ENCODE data around the gene CCDC14. TPM values are rescaled to one million over a fixed set of nuclear protein-coding genes. Genes with fewer than 3 reads are reported as not detected.

The CCDC14 gene
- total RNA-seq, 3 donors from 2014 or later (not counting 1 experiment from before 2014, with no cell fraction given): 34.7 to 38.5 (median 37.8) TPM

DNA sequence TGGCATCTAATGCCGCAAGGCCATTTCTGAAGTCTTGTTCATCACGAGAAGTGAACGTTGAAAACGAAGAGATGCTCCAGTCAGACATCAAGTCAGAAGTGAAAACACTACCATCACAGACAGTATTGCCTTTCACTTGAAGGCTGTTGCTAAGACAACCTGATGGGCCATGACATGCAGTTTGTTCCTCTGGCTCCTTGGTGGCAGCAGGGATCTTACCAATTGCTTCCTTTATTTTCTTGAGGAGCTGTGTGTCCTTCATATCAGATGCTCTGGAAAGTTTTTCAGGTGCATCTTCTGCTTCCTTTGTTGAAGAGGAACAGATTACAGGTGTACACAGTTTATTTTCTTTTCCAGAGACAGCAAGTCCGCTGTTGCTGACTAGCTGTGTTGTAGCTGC lies 46.2 kb downstream of the CCDC14 start:
- TF ChIP-seq CTCF (IDR thresholded peaks at IDR 0.05): no peak
- ATAC-seq: no peak
- WGBS (ENCODE audit: insufficient coverage): 87% methylated on average over 5 of the region's 5 CpGs

DNA sequence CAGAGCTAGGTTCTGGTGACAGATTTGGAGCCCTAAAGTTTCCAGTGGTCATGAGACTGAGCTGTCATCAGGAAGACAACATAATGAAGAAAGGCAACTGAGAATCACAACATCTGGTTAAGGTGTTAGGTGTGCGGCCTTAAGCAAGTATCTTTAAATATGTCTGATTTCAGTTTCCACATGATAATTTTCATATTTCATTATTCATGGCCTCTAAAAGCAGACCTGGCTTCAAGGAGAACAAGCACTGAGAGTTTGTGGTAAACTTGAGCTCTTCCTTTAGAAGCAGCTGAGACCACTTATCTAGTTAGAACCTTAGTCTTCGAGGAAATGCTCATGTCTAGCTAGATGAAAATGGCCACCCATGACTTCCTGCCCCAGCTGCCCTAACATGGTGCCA lies 51.2 kb downstream of the CCDC14 start:
- H3K9me3 ChIP-seq (ENCODE audit: control insufficient read depth, insufficient read depth, low read length): no peaks in the 10 kb centered on the region
- ATAC-seq (no peak), DNase-seq (no peak)

More for the DNA sequence above, 46.2 kb downstream of the CCDC14 start:
- no peak overlapping the region for H3K4me3 ChIP-seq (ENCODE audit: low read length)
- H3K27me3 ChIP-seq (ENCODE audit: control insufficient read depth, insufficient read depth, low read length): no peaks in the 10 kb centered on the region
- peaks cover 7% of the 10 kb centered on the region for H3K9me3 ChIP-seq (ENCODE audit: control insufficient read depth, insufficient read depth, low read length)
- H3K36me3 Mint-ChIP-seq: peaks cover 4% of the 10 kb centered on the region
- peaks cover 0 to 3% of the 10 kb centered on the region in 2 donors for H3K9me3 Mint-ChIP-seq
- no peak overlapping the region for H3K27ac ChIP-seq (ENCODE audit: low read length)
- no peak overlapping the region for H3K4me3 Mint-ChIP-seq
- DNase-seq: no peak
- no peaks in the 10 kb centered on the region for H3K27me3 Mint-ChIP-seq (ENCODE audit: low read depth in 2 of 2)
- no peaks in the 10 kb centered on the region for H3K4me1 ChIP-seq (ENCODE audit: control insufficient read depth, insufficient read depth, low read length)
- intact Hi-C loops (cut with micrococcal nuclease): no loop called here
- H3K27ac Mint-ChIP-seq: no peak overlapping the region
- peaks cover 4% of the 10 kb centered on the region for H3K36me3 ChIP-seq (ENCODE audit: control insufficient read depth, insufficient read depth, low read length)
- H3K4me1 Mint-ChIP-seq: no peaks in the 10 kb centered on the region

GRCh38 chr3:123907720-123908119 lies 53.3 kb downstream of the CCDC14 start:
- H3K4me3 ChIP-seq (ENCODE audit: low read length): no peak overlapping the region
- no peaks in the 10 kb centered on the region for H3K9me3 ChIP-seq (ENCODE audit: control insufficient read depth, insufficient read depth, low read length)
- Mint-ChIP-seq H3K9me3 (no peaks in the 10 kb centered on the region), H3K36me3 (no peaks in the 10 kb centered on the region), H3K4me1 (no peaks in the 10 kb centered on the region), H3K27me3 (ENCODE audit: low read depth in 2 of 2) (peaks cover 0 to 12% of the 10 kb centered on the region in 2 donors), H3K27ac (no peak overlapping the region), H3K4me3 (no peak overlapping the region)
- DNase-seq: no peak
- H3K4me1 ChIP-seq (ENCODE audit: control insufficient read depth, insufficient read depth, low read length): no peaks in the 10 kb centered on the region
- WGBS (ENCODE audit: insufficient coverage): 71% methylated on average over 2 of the region's 2 CpGs
- TF ChIP-seq CTCF (IDR thresholded peaks at IDR 0.05): no peak
- no peaks in the 10 kb centered on the region for H3K27me3 ChIP-seq (ENCODE audit: control insufficient read depth, insufficient read depth, low read length)
- ATAC-seq: no peak
- intact Hi-C loops (cut with micrococcal nuclease): no loop called here
- H3K36me3 ChIP-seq (ENCODE audit: control insufficient read depth, insufficient read depth, low read length): no peaks in the 10 kb centered on the region
- no peak overlapping the region for H3K27ac ChIP-seq (ENCODE audit: low read length)

More for the DNA sequence above, 51.2 kb downstream of the CCDC14 start:
- peaks cover 0 to 10% of the 10 kb centered on the region in 2 donors for H3K27me3 Mint-ChIP-seq (ENCODE audit: low read depth in 2 of 2)
- intact Hi-C loops (cut with micrococcal nuclease): no loop called here
- Histone ChIP-seq H3K4me1 (ENCODE audit: control insufficient read depth, insufficient read depth, low read length) (no peaks in the 10 kb centered on the region), H3K4me3 (ENCODE audit: low read length) (no peak overlapping the region), H3K27ac (ENCODE audit: low read length) (no peak overlapping the region), H3K27me3 (ENCODE audit: control insufficient read depth, insufficient read depth, low read length) (no peaks in the 10 kb centered on the region), H3K36me3 (ENCODE audit: control insufficient read depth, insufficient read depth, low read length) (no peaks in the 10 kb centered on the region)
- 68% methylated on average over 2 of the region's 2 CpGs for WGBS (ENCODE audit: insufficient coverage)
- no peaks in the 10 kb centered on the region for H3K36me3 Mint-ChIP-seq
- no peaks in the 10 kb centered on the region for H3K9me3 Mint-ChIP-seq
- no peak for TF ChIP-seq CTCF (IDR thresholded peaks at IDR 0.05)
- no peaks in the 10 kb centered on the region for H3K4me1 Mint-ChIP-seq
- no peak overlapping the region for H3K27ac Mint-ChIP-seq
- no peak overlapping the region for H3K4me3 Mint-ChIP-seq

DNA sequence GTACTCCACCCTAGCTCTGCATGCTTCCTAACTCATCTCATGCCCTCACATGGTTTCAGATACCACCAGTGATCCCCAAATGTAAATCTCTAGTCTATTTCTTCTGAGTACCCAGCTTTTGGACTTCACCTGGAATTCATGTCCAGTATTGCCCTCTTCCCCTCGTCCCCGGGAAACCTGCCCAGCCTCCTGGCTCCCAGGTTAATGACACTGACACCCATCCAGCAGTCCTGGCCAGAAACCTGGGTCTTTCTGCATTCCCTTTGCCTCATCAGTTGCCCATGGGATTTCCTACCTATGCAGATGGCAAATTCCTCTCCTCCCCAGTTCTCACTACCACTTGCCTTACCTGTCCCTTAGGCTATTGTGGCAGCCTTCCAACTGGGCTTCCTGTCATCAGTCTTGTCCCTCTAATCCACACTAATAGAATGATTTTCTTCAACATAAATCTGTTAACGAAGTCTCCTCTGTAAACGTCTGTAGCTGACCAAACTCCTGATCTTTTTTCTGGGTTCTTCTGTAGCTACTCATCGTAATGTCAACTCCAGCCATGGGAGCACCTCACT lies 61.6 kb downstream of the CCDC14 start:
- Mint-ChIP-seq H3K36me3 (no peaks in the 10 kb centered on the region), H3K4me1 (no peaks in the 10 kb centered on the region), H3K9me3 (no peaks in the 10 kb centered on the region), H3K4me3 (no peak overlapping the region), H3K27ac (no peak overlapping the region), H3K27me3 (ENCODE audit: low read depth in 2 of 2) (peaks cover 3 to 7% of the 10 kb centered on the region in 2 donors)
- Histone ChIP-seq H3K27me3 (ENCODE audit: control insufficient read depth, insufficient read depth, low read length) (peaks cover 2% of the 10 kb centered on the region), H3K27ac (ENCODE audit: low read length) (no peak overlapping the region), H3K4me3 (ENCODE audit: low read length) (no peak overlapping the region), H3K4me1 (ENCODE audit: control insufficient read depth, insufficient read depth, low read length) (no peaks in the 10 kb centered on the region), H3K36me3 (ENCODE audit: control insufficient read depth, insufficient read depth, low read length) (no peaks in the 10 kb centered on the region), H3K9me3 (ENCODE audit: control insufficient read depth, insufficient read depth, low read length) (no peaks in the 10 kb centered on the region)
- no peak for DNase-seq
- ATAC-seq: no peak
- WGBS (ENCODE audit: insufficient coverage): 84% methylated on average over 5 of the region's 5 CpGs
- no peak for TF ChIP-seq CTCF (IDR thresholded peaks at IDR 0.05)
- intact Hi-C loops (cut with micrococcal nuclease): no loop called here
